ENCODE results near the gene AKR7A3.
"Not testable (repeated sequence)": the region's sequence is repeated elsewhere in the genome, so short reads cannot be mapped to it uniquely, and the experiment has no call there.

AKR7A3 gene

DNA sequence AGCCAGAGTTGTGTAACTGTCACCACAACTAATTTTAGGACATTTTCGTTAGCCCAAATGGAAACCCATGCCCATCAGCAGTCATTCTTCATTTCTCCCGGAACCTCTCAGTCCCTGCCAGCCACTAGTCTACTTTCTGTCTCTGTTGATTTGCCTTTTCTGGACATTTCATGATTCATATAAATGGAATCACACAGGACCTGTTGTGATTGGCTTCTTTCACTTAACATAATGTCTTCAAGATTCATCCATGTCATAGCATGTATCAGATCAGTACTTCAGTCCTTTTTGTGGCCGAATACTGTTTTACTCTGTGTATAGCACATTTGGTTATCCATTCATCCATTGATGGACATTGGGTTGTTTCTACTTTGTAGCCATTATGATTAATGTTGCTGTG, 30.6 kb upstream of the AKR7A3 start:
- DNase-seq (ENCODE audit: insufficient read length, low spot score), result no peak
- FAIRE-seq, result no peak

DNA sequence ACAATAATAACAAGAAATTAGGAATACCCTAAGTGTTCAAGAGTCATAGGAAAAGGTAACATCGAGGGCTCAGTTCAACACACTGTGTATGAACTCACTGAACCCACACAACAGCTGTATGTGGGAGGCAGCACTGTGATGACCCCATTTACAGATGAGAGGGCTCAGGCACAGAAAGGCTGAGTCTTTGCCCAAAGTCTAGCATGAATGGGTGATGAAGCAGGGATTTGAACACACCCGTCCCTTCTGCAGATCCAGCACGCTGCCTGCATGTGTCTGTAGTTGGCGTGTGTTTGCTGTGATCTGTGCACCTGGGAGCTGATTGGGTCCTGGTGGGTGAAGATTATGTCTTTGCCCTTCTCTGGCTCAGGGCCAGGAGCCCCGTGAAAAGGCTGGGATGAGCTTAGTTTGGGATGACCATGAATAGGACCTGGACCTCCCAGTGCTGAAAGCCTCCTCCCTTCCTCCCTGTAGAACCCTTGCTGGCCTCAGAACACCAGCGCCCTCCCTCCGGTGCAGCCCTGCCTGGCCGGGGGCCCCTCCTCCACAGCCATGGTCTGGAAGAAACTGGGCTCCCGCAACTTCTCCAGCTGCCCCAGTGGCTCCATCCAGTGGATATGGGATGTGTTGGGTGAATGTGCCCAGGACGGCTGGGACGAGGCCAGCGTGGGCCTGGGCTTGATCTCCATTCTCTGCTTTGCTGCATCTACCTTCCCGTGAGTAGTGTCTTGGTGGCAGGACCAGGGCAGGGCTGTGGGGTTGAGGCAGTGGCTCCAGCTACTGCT, 28.7 kb upstream of the AKR7A3 start:
- FAIRE-seq (no peak), DNase-seq (ENCODE audit: insufficient read length, low spot score) (no peak)

DNA sequence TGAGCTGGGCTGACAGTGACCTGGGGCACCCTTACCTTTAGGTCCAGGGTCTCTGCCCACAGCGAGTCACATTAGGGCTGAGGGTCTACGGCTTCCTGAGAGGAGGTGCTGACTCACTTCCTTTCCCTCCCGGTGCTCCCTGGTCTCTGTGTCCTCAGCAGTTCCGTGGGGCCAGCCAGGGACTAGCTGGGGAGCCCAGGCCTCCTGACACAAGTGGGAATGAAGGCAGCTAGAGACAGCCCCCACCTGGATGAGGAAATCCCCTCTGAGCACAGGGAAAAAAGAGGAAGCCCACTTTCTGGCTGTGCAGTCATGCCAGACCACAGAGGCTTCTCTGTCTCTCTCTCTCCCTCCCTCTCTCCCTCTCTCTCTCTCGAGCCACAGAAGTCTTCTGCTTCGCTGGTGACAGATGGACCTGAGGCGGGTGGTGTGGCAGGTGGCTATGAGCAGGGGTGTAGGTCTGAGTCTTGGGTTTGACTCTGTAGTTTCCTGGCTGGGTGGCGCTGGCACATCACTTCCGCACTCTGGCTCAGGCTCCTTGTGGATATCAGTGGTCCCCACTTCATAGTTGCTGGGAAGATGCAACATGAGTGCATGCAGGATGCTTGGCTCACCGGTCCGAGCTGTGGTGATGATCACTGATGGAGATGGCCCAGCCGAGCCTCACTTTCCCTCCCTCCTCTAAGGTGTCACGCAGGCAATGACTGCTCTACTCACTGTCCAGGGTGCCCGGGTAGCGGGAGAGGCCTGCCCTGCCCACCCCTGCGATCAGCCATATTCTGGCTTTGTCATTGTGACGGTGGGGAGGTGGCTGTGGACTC, 27.0 kb upstream of the AKR7A3 start:
- DNase-seq (ENCODE audit: insufficient read length, low spot score) (peak; percentile 64), FAIRE-seq (peak; percentile 89)

DNA sequence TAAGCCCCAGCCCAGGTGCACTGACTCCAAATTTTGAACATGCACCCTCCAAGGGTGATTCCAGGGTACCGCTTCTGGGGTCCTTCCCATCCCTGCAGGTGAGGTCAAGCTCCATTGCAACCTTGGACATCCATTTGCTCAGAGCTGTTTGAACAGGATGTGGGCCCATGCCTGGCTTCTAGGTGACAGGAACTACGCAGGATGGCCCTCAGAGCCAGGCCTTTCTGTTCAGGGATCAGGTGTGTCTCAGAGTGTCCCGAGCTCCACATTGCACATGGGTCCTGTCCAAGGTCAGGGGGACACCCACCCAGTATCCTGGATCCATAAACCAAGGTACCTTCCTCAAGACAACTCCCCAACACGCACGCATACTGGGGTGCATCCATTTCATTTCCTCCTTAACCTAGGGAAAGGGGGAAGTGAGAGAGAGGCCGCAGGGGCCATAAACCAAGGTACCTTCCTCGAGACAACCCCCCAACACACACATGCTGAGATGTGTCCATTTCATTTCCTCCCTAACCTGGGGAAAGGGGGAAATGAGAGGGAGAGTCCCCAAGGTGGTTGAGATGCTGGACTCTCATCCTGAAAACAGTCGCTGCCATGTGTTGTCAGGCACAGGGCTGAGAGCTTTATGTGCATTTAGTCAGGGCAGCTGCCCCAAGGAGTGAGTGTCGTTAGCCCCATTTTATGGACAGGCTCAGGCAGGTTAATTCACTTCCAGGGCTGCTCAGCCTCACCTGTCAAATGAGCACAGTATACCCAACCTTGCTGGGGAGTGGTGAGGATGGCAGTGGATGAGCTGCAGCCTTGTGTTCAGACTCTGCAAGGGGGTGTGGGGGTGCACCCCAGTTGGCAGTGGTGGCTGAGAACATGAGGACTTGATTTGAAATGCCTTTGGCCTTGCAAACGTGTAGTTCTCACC, 25.7 kb upstream of the AKR7A3 start:
- peak; percentile 76 for FAIRE-seq
- DNase-seq (ENCODE audit: insufficient read length, low spot score), result no peak

DNA sequence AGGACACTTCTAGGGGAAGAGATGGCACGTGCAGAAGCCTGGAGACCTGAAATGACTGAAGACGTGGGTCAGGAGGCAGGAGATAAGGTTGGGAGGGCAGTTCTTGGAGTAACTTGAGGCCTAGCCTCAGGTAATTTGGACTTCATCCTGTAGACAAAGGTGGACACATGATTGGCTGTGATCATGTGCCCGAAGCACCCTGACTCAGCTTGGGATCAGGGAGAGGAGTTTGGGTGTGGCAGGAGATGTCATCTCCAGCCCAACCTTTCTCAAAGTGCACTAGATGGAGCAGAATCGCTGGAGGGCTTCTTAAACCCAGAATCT, 25.0 kb upstream of the AKR7A3 start:
- FAIRE-seq, result no peak
- DNase-seq (ENCODE audit: insufficient read length, low spot score), result no peak

DNA sequence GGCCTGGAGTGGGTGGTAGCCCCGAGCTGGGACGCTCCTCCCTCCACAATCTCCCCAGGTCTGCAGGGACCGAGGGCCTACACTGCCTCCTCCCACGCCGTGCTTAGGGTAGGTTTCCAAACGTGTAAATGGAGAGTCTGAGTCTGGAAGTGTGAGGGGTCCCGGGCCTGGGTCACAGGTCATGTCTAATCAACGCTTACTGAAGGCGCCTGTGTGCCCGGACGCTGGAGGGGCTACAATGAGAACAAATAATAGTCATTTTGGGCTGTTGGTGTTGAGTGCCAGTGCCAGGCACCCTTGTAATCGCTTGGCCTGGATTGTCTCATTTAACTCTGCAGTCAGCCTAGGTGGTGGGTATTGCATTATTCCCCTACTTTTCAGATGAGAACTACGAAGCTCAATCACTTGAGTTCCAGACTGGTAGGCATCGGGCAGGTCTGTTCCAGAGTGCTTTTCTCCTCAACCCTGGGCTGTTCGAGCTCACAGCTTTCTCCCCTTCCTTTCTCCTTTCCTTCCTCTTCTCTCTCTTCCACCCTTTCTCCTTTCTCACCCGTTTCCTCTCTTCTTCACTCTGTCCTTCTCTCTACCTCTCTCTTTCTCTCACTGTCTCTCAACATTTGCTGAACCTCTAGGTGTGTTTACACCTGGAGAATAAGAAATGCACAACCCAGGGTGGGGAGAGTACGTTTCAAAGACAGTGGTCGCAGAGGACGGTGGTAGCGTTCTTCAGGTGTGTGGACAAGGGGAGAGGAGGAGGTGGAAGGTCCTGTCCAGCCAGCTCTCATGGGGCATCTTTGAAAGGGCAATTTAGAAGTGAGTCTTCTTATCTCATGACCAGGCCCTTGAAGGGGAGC, 24.4 kb upstream of the AKR7A3 start:
- DNase-seq (ENCODE audit: insufficient read length, low spot score), result no peak
- FAIRE-seq, result peak; percentile 31

DNA sequence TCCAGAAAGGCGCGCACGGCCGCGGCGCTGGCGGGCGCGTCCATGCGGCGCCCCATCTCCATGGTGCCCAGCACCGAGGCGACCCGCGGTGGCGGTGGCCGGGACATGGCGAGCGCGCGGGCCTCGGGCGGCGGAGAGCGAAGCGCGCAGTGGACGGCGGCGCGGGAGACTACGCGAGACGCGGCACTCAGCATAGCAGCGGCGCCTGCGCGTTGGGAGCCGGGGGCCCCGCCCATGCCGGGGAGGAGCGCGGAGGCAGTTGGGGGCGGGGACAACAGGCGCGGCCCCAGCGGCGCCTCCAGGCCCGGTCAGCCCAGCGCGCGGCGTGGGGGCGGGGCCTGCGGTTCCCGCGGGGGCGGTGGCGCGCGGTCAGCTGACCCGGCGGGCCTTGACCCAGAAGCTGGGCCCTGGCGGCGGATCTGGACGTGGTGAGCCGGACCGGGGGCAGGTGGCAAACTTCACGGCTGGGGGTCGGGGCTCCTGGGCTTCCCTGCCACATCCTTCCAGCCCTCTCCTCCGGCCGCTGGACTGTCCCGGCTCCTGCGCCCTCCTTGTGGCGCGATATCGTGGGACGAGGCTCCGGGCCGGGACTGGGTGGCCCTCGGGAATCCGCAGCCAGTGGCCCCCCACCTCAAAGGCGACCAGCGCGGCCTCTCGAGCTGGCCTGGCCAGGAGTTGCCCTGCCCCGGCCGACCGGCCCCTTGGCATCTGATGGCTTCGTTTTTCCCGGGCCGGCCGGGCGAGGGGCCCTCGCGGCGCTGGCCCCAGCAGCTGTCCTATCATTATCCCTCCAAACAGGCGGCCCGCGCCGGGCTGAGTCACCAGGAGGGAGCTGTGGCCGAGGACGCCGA, 23.6 kb upstream of the AKR7A3 start, which contains the start of the genes AKR7A2 and SLC66A1:
AKR7A2 (minus strand) TSS at position 214 of the 851 bp plus-strand sequence; CDS start at position 194, 20 bp downstream.
SLC66A1 (plus strand) TSS at position 396 of the 851 bp plus-strand sequence. CDS start 5,352 bp downstream, outside the sequence.
- FAIRE-seq (peak; percentile 81), DNase-seq (ENCODE audit: insufficient read length, low spot score) (peak; percentile 95)

DNA sequence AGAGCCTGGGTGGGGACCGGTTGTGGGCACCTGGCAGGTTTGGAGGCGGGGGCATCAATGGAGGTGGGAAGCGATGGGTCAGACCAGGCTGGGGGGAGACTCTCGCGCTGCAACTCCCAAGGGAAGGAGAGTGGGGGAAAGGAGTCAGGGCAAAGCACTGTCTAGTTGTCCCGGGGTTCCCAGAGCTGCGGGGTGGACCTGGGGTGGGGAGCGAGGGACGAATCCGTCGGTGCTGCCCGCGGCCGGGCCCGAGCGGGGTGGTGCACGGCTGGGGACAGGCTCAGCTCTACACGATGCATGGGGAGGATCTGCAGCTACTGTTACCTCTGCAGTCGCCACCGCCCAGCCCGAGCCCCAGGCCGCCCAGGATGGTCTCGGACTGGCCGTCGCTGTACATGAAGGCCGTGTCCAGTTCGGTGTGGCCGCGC, 22.9 kb upstream of the AKR7A3 start:
- FAIRE-seq (no peak), DNase-seq (ENCODE audit: insufficient read length, low spot score) (no peak)

DNA sequence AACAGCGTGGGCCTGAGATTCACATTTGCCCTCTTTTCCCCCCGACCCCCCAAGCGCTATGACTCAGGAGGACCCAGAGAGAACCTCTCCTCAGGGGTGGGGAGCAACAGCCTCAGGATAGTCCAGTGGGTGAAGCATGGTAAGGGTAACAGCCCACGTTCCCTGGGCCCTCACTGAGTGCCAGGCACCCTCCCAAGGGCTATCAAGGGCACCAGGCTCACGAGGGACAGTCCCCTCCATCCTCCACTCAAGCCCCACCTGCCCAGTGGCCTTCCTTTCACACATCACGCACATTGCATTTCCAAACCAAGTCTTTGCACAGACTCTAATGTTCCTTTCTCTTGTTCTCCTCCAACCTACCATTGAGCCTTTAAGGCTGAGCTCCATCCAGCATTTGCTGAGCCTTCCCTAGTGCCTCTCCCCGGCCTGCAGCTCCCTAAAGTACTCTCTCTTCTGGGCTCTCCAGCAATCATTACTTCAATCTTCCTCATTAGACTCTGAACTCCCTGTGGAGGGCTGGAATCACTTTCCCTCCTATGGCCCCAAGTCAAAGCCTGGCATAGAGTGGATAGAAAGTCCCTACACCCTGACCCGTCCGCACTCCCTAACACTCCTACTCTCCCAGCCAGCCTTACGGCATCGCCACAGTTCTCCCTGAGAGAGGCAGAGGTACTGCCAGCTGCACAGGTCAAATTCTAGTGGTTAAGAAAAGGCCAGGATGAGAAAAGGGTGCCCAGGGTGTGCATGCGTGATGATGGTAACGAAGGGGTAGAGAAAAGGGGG, 22.3 kb upstream of the AKR7A3 start:
- DNase-seq (ENCODE audit: insufficient read length, low spot score), result no peak
- FAIRE-seq, result no peak

DNA sequence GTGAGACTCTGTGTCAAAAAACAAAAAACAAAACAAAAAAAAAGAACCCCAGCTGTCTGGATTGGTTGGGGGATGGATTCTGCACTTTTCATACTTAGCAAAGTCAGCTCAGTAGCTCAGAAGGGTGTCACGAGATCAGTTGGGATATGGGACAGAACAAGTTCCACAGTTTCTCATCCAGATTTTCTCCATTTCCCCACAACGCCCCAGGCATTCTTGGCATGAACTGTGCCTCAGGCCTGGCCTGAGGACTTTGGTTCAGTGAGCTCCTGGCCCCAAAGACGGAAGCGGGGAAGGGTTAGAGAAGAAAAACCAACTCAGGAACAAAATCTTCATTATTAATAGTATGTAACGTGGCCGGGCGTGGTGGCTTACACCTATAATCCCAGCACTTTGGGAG, 21.5 kb upstream of the AKR7A3 start:
- FAIRE-seq, result no peak
- no peak for DNase-seq (ENCODE audit: insufficient read length, low spot score)

DNA sequence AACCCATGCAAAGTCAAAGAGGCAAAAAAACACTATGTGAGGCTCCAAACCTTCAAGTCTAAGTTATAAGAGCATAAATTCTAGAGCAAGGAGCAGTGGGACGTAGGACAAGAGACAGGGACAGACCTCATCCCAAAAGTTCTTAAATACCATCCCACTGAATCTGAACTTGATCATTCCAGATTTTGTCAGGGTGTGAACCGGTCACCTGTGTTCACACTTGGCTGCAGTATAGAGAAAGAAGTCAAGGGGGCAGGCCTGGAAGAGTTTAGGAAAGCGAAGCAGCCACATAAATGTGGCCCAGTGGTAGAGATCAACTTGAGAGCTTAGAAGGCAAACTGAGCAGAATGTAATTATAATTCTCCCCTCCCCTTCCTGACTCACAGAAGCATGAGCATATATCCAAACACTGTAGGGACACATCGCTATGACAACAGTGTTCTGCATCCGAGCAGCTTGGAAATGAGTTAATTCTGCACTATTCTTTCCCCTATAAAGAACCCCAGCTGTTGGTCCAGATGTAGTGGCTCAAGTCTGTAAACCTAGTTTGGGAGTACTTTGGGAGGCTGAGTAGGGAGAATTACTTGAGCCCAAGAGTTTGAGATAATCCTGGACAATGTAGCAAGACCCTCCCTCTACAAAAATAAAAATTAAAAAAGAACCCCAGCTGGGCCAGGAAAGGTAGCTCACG, 20.7 kb upstream of the AKR7A3 start:
- no peak for FAIRE-seq
- DNase-seq (ENCODE audit: insufficient read length, low spot score), result no peak

DNA sequence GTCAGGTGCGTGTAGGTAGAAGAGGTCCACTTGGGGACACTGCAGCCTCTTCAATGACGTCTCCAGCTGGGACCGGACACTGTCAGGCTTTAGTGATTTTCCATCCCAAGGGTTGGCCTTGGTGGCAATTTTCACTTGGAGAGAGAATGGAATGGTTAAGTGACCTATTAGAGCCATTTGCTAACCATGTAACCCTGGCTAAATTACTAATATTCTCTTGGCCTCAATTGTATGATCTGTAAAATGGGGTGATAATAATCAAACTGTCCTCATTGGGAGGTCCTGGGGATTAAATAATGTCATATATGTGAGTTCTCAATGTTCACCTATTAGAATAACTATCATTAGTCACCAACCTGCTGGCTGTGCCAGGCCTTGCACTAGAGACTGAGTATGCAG, 19.9 kb upstream of the AKR7A3 start:
- FAIRE-seq (no peak), DNase-seq (ENCODE audit: insufficient read length, low spot score) (no peak)

DNA sequence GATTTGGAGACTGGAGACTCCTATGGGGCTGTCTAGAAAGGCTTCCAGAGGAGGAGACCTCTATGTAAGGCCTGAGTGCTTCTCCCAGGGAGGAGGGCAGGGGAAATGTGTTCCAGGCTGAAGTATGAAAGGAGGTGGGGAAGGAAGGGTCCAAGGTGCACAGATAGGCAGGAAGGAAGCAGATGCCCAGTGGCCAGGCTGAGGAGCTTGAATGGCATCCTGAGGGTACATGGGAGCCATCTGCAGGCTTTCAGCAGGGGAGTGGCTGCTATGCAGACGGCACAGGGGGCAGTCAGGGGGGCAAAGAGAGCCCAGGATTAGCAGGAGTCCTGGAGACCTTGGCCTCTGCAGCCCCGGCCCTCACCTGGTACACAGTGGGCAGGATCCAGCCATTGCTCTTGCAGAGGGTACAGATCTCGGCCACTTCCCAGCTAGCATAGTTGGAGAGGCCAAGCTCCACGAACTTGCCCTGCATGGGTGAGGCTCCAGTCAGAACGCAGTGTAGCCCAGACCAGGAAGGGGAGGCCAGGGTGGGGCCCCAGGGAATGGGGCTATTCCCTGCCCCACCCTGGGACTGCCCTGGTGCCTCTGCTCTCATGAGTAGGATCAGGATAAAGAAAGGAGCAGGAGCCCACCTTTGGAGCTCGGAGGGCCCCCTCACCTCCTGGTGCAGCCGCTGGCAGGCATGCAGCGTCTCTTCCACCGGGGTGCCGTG, 19.4 kb upstream of the AKR7A3 start:
- no peak for FAIRE-seq
- DNase-seq (ENCODE audit: insufficient read length, low spot score), result no peak

DNA sequence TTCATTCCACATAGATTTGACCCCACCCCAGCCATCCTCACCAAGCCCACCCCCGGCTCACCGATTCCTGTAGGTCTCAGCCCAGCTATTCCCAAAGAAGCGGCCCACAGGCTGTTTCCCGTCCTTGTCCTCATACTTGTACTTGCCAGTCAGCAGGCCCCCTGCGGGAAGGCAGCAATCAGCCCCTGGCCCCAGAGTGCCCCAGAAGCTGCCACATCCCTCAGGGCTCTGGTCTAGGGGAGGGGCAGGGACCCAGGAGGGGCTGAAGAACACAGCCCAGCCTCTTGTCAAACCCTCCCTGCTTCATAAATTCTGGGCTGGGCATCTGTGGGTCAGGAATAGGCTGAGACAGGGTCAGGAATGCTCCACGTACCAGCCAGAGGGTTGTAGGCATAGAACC, 18.4 kb upstream of the AKR7A3 start:
- no peak for FAIRE-seq
- DNase-seq (ENCODE audit: insufficient read length, low spot score), result no peak

DNA sequence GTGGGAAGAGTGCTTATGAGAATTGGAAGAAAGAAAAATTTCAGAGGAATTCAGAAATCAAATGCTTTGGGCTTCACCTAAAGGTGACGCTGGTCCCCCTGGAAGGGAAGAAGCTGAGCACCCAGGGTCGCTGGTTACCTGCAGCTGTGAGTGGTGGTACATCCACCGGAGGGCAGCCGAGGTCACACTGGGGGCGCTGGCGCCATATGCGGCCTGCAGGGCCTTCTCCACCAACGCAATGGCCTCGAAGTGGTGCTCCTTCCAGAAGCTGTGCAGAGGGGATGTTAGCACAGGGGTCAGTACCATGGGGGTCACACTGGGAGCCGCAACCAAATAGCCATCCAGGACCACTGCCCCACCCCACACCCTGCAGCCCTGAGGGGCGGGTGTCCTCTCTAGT, 17.3 kb upstream of the AKR7A3 start:
- no peak for FAIRE-seq
- no peak for DNase-seq (ENCODE audit: insufficient read length, low spot score)

DNA sequence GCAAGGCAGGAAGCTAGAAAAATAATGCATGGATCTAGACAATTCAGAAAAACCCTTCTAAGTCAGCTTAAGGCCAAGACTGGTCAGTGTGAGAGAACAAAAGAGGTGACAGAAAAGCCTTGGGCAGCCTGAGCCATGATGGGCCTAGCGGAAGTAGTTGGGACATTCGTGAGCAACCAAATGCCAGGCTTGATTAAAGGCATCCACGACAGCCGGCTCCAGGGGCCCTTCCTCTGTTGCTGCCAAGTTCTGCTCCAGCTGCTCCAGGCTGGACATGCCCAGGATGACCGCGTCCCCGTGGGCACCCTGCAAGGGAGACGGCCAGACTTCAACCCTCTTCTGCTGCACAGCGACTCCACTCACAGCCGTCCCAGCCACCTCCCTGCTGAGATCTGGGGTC, 15.5 kb upstream of the AKR7A3 start:
- DNase-seq (ENCODE audit: insufficient read length, low spot score); FAIRE-seq: not testable (repeated sequence)

DNA sequence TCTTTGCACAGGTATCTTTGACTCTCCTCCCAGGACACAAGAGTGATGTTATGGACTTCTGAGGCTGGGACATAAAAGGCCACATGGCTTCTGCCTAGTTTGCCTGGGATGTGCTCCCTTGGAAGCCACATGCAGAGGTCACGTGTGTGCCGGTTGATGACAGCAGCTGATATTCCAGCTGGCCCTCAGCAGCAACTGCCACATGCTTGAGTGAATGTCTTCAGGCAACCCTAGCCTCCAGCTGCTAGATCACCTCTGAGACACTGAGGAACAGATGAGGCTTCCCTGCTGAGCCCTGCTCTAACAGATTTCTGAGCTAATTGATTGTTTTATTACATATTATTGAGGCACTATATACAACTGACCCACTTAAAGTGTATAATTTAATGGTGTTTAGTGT, 11.6 kb upstream of the AKR7A3 start:
- no peak for FAIRE-seq
- DNase-seq (ENCODE audit: insufficient read length, low spot score), result no peak
